HepG2 (cell line): Measurements from ENCODE around the gene C6orf62. TPM values are rescaled to one million over a fixed set of nuclear protein-coding genes. Genes with fewer than 3 reads are reported as not detected.

Experiments
- ATAC-seq: fragments of 200-7000 bp; cut with Tn5 transposase; 3 replicates; pipeline ENCODE4 v1.9.1; 2020; ENCODE audit warnings: mild to moderate bottlenecking, moderate library complexity
- BruUV-seq: library from RNA; stranded (reverse); fragments of 400-500 nt; replicated peaks from 2 replicates; lab custom pipeline; 2021; lab: Mats Ljungman, UMichigan
- CTCF ChIA-PET: fragments of 300-600 bp; formaldehyde crosslinking; extraction: SDS; loops from one replicate; lab custom pipeline; 2021; ENCODE audit warnings: low total read pairs, inconsistent platforms, low intra/inter-chr PET ratio; lab: Yijun Ruan, JAX
- POLR2A ChIA-PET: fragments of 350-600 bp; sonication (Branson Sonifier 250); formaldehyde crosslinking; loops from one replicate; lab custom pipeline; 2020; ENCODE audit warnings: antibody characterized with exemption, inconsistent platforms; lab: Yijun Ruan, JAX
- DNase-seq: peaks from one replicate; pipeline ENCODE4 v3.0.0-alpha.2; 2015; ENCODE audit warnings: low spot score
- FAIRE-seq: peaks from 3 replicates; lab custom pipeline; 2011; peaks lifted over from hg19 to GRCh38; lab: Jason Lieb, UNC
- H2AFZ ChIP-seq: one replicate; pipeline ENCODE4 v1.6.1; 2011; ENCODE audit warnings: low read length, inconsistent platforms
- H3K27ac ChIP-seq: fragments of 300-600 bp; 3 replicates; pipeline ENCODE4 v1.8.0; 2011; ENCODE audit warnings: mixed run types, mild to moderate bottlenecking, mixed read lengths, low read length, inconsistent platforms; ENCODE audit not compliant: insufficient read depth; ENCODE audit errors: extremely low read length
- H3K27me3 ChIP-seq, 2 experiments: fragments of 200-600 bp in 1 of 2; 2 replicates in 1 of 2; 3 replicates in 1 of 2; pipeline versions ENCODE4 v1.6.0 to v1.8.0; 2011; ENCODE audit warnings: low read length in 2 of 2, mild to moderate bottlenecking in 2 of 2, moderate library complexity in 2 of 2, inconsistent platforms in 1 of 2; ENCODE audit not compliant: insufficient read depth in 2 of 2, control insufficient read depth in 1 of 2
- H3K36me3 ChIP-seq, 2 experiments: fragments of 200-600 bp in 1 of 2; replicated peaks in 1 of 2; 2 replicates in 1 of 2; 3 replicates in 1 of 2; pipeline versions ENCODE4 v1.5.1 to v1.8.0; 2011; ENCODE audit warnings: low read length in 2 of 2, inconsistent platforms in 1 of 2; ENCODE audit not compliant: insufficient read depth in 2 of 2, control insufficient read depth in 1 of 2
- H3K4me1 ChIP-seq: 2 replicates; pipeline ENCODE4 v1.5.1; 2012; ENCODE audit warnings: low read length, inconsistent platforms; ENCODE audit not compliant: insufficient read depth
- H3K4me2 ChIP-seq: 2 replicates; pipeline ENCODE4 v1.6.0; 2011; ENCODE audit warnings: low read depth, low read length, inconsistent platforms
- H3K4me3 ChIP-seq, 3 experiments: fragments of 200-600 bp in 1 of 3; sonication (generic), shearing (Covaris generic) in 1 of 3; replicated peaks in 1 of 3; 2 replicates each; pipeline ENCODE4 v1.5.1; 2011 to 2016; ENCODE audit warnings: low read length in 3 of 3, inconsistent platforms in 2 of 3, low read depth in 2 of 3, mild to moderate bottlenecking in 2 of 3, control low read depth in 1 of 3, mixed read lengths in 1 of 3; ENCODE audit not compliant: insufficient read depth in 1 of 3
- H3K79me2 ChIP-seq: one replicate; pipeline ENCODE4 v1.6.1; 2011; ENCODE audit warnings: low read length, inconsistent platforms; ENCODE audit not compliant: insufficient read depth
- H3K9ac ChIP-seq: 2 replicates; pipeline ENCODE4 v1.6.0; 2011; ENCODE audit warnings: mild to moderate bottlenecking, low read depth, low read length, inconsistent platforms; ENCODE audit not compliant: insufficient read depth
- H3K9me3 ChIP-seq: 2 replicates; pipeline ENCODE4 v1.5.1; 2012; ENCODE audit warnings: mild to moderate bottlenecking, low read length
- H4K20me1 ChIP-seq: 2 replicates; pipeline ENCODE4 v1.6.0; 2011; ENCODE audit warnings: inconsistent platforms, mild to moderate bottlenecking, low read length, moderate library complexity; ENCODE audit not compliant: insufficient read depth
- ETV6 ChIP-seq: sonication (generic); formaldehyde crosslinking; conservative IDR thresholded peaks from 2 replicates; pipeline ENCODE4 v1.4.0; 2020; ENCODE audit warnings: missing genetic modification reagents
- MAF1 ChIP-seq: sonication (generic); formaldehyde crosslinking; IDR thresholded peaks from 2 replicates; pipeline ENCODE4 v1.5.0; 2020; ENCODE audit warnings: missing genetic modification reagents, borderline replicate concordance
- REPIN1 ChIP-seq: sonication (generic); formaldehyde crosslinking; IDR thresholded peaks from 2 replicates; pipeline ENCODE4 v1.8.0; 2022; ENCODE audit warnings: missing genetic modification reagents, low read depth, mild to moderate bottlenecking, borderline replicate concordance
- TP53 ChIP-seq: sonication (generic); formaldehyde crosslinking; conservative IDR thresholded peaks from 2 replicates; pipeline ENCODE4 v1.4.0; 2020; ENCODE audit warnings: missing genetic modification reagents
- ZNF282 ChIP-seq: fragments of 450-650 bp; IDR thresholded peaks from 2 replicates; pipeline ENCODE4 v1.6.1; 2018; ENCODE audit not compliant: partially characterized antibody
- WGBS: methylation state at CpG from one replicate; pipeline ENCODE4 v1.1.6; 2017; ENCODE audit warnings: low lambda C conversion rate; 5-methylcytosine and 5-hydroxymethylcytosine counted together
- in situ Hi-C: cut with HindIII; loops from 2 replicates; pipeline ENCODE4 v1.10.0; 2017; ENCODE audit warnings: low pct_unique_long_range_greater_than_20kb; ENCODE audit not compliant: extremely low pct_ligation_motif_present
- intact Hi-C: fragments of 100-400 bp; cut with micrococcal nuclease; formaldehyde crosslinking; loops from one replicate; pipeline ENCODE4 v1.10.0; 2022; ENCODE audit not compliant: unreplicated experiment
- polyA plus RNA-seq, 8 experiments: library from polyadenylated mRNA; depleted of rRNA in 3 of 8; stranded (reverse) in 7 of 8; unstranded in 1 of 8; fragments of >200 nt; fragmentation: Illumina TruSeq in 4 of 8; extraction: Trizol in 4 of 8; gene quantifications; 2 replicates each; pipeline versions ENCODE4 v1.2.1 to v1.2.3, GENCODE V29; 2011 to 2016; ENCODE audit warnings: low read depth in 4 of 8, missing spikeins in 1 of 8, mixed read lengths in 1 of 8; ENCODE audit not compliant: insufficient read depth in 1 of 8
- total RNA-seq, 5 experiments: library from RNA; depleted of rRNA; stranded (reverse); fragments of >200 nt; fragmentation: Illumina TruSeq; extraction: Trizol; gene quantifications; 2 replicates each; pipeline ENCODE4 v1.2.3, GENCODE V29; 2016; ENCODE audit warnings: low read depth in 1 of 5
- TF ChIP-seq, protein P1 (sequence below): sonication (generic); formaldehyde crosslinking; IDR thresholded peaks from 2 replicates; pipeline ENCODE4 v1.5.0; 2020; ENCODE audit warnings: missing genetic modification reagents, mild to moderate bottlenecking, borderline replicate concordance
- TF ChIP-seq, protein P2 (sequence below), 2 experiments: sonication (generic) in 1 of 2; formaldehyde crosslinking in 1 of 2; IDR thresholded peaks; 2 replicates each; pipeline versions ENCODE4 v1.5.1 to v1.6.1; 2011 to 2020; ENCODE audit warnings: borderline replicate concordance in 1 of 2, low read depth in 1 of 2, low read length in 1 of 2, mild to moderate bottlenecking in 1 of 2, missing genetic modification reagents in 1 of 2, moderate library complexity in 1 of 2
- TF ChIP-seq, protein P3 (sequence below): sonication (generic); formaldehyde crosslinking; IDR thresholded peaks from 2 replicates; pipeline ENCODE4 v1.4.0; 2020; ENCODE audit warnings: mild to moderate bottlenecking, missing genetic modification reagents

The C6orf62 gene
- total and polyA plus RNA-seq, 2 of the 13 experiments (the other 11 are each of a cell fraction or from before 2014, with no cell fraction given) = 54.8 to 90.4 TPM

DNA sequence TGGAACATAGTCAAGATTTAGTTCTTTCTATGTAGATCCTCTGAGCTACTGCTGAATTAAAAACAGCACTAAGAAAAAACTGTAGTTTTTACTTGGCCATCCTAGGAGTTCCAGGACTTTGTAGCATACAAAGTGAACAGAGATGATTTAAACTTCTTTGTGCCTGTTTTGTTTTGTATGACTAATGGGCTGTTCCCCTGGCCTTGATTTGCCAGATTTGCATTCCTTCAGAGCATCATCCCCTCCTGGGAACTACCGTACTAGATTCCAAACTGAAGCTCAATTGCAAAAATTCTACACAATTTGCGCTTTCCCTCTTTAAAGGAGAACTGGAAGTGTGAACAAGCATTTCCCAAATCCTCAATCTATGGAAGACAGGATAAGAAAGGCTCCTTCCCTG, 29.0 kb downstream of the C6orf62 start:
- Histone ChIP-seq H4K20me1 (no peaks in the 10 kb centered on the region), H3K4me2 (no peak overlapping the region), H3K9me3 (no peaks in the 10 kb centered on the region), H3K9ac (no peak overlapping the region), H3K79me2 (no peaks in the 10 kb centered on the region), H3K27me3 (no peaks in the 10 kb centered on the region), H3K27ac (no peak overlapping the region), H2AFZ (no peak overlapping the region), H3K4me1 (peaks cover 5% of the 10 kb centered on the region; the same call in 1 of the 2 replicates), H3K4me3 (no peak overlapping the region), H3K36me3 (no peaks in the 10 kb centered on the region; a peak in 1 of 5 replicates)
- ATAC-seq (no peak), DNase-seq (no peak), FAIRE-seq (no peak)
- TF ChIP-seq, protein P1, sequence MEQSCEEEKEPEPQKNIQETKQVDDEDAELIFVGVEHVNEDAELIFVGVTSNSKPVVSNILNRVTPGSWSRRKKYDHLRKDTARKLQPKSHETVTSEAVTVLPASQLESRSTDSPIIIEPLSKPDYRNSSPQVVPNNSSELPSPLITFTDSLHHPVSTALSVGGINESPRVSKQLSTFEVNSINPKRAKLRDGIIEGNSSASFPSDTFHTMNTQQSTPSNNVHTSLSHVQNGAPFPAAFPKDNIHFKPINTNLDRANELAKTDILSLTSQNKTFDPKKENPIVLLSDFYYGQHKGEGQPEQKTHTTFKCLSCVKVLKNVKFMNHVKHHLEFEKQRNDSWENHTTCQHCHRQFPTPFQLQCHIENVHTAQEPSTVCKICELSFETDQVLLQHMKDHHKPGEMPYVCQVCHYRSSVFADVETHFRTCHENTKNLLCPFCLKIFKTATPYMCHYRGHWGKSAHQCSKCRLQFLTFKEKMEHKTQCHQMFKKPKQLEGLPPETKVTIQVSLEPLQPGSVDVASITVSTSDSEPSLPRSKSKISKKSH (CRISPR knock-in tag) = no peak
- TF ChIP-seq, protein P2, sequence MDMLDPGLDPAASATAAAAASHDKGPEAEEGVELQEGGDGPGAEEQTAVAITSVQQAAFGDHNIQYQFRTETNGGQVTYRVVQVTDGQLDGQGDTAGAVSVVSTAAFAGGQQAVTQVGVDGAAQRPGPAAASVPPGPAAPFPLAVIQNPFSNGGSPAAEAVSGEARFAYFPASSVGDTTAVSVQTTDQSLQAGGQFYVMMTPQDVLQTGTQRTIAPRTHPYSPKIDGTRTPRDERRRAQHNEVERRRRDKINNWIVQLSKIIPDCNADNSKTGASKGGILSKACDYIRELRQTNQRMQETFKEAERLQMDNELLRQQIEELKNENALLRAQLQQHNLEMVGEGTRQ (IDR thresholded peaks at IDR 0.05; ENCODE audit: low read depth, low read length) = no peak
- TF ChIP-seq, protein P2 (CRISPR knock-in tag; IDR thresholded peaks at IDR 0.05; ENCODE audit: borderline replicate concordance) = no peak
- TF ChIP-seq, protein P3, sequence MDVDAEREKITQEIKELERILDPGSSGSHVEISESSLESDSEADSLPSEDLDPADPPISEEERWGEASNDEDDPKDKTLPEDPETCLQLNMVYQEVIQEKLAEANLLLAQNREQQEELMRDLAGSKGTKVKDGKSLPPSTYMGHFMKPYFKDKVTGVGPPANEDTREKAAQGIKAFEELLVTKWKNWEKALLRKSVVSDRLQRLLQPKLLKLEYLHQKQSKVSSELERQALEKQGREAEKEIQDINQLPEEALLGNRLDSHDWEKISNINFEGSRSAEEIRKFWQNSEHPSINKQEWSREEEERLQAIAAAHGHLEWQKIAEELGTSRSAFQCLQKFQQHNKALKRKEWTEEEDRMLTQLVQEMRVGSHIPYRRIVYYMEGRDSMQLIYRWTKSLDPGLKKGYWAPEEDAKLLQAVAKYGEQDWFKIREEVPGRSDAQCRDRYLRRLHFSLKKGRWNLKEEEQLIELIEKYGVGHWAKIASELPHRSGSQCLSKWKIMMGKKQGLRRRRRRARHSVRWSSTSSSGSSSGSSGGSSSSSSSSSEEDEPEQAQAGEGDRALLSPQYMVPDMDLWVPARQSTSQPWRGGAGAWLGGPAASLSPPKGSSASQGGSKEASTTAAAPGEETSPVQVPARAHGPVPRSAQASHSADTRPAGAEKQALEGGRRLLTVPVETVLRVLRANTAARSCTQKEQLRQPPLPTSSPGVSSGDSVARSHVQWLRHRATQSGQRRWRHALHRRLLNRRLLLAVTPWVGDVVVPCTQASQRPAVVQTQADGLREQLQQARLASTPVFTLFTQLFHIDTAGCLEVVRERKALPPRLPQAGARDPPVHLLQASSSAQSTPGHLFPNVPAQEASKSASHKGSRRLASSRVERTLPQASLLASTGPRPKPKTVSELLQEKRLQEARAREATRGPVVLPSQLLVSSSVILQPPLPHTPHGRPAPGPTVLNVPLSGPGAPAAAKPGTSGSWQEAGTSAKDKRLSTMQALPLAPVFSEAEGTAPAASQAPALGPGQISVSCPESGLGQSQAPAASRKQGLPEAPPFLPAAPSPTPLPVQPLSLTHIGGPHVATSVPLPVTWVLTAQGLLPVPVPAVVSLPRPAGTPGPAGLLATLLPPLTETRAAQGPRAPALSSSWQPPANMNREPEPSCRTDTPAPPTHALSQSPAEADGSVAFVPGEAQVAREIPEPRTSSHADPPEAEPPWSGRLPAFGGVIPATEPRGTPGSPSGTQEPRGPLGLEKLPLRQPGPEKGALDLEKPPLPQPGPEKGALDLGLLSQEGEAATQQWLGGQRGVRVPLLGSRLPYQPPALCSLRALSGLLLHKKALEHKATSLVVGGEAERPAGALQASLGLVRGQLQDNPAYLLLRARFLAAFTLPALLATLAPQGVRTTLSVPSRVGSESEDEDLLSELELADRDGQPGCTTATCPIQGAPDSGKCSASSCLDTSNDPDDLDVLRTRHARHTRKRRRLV = no peak
- no peak for TF ChIP-seq REPIN1
- TF ChIP-seq ZNF282 = no peak
- no peak for TF ChIP-seq TP53 (CRISPR knock-in tag)
- no peak for TF ChIP-seq ETV6 (CRISPR knock-in tag)
- TF ChIP-seq MAF1 (CRISPR knock-in tag) = no peak
- ChIA-PET CTCF (no interaction called here), POLR2A (interaction anchor here (0.8 kb wide), 1 partner anchor 23 kb away, joined by 3 read pairs; the partner anchor contains the start of genes ACOT13 and TDP2)
- in situ Hi-C loops = loop anchor here (10.0 kb wide), 1 partner anchor 255 kb away; no protein-coding TSS in a partner anchor
- intact Hi-C loops = loop anchor here (1.0 to 10.0 kb wide), 3 partner anchors 23 to 195 kb away; partner anchors contain the start of genes ACOT13 and ALDH5A1
- no TSS peak for BruUV-seq
- WGBS = 98% methylated on average over 2 of the region's 2 CpGs
